Raji (cell line): ENCODE data around the gene ITPKC.

Experiments used
- POLR2A ChIP-seq: IDR thresholded peaks from 2 replicates; pipeline ENCODE4 v1.6.1; 2011; ENCODE audit warnings: low read depth, low read length, control low read depth; ENCODE audit not compliant: insufficient read depth

The ITPKC gene

DNA sequence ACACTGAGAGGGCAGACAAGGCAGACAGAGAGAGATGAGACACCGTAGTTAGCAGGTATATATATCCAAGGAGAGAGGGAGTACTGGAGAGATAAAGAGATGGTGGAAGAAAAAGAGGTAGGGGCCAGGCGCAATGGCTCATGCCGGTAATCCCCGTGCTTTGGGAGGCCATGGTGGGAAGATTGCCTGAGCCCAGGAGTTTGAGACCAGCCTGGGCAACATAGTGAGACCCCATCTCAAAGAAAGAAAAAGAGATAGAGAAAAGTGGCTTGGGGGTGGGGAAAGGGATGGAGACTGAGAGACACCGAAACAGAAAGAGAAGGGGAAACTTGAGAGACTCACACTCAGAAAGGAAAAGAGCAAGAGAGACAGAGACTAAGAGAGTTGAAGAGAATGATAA, 63.7 kb downstream of the ITPKC start:
- TF ChIP-seq POLR2A = no peak

DNA sequence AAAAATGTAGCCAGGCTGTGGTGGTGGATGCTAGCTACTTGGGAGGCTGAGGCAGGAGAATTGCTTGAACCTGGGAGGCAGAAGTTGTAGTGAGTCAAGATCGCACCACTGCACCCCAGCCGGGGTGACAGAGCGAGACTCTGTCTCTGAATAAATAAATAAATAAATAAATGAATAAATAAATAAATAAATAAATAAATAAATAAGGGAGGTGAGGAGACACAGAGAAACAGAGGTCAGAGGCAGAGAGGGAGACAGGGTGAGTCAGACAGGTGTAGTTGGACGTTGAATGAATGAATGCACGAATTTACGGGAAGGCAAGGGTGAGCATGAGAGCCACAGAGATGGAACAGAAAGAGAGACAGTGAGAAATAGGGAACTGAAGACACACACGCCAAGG, 64.2 kb downstream of the ITPKC start:
- no peak for TF ChIP-seq POLR2A

DNA sequence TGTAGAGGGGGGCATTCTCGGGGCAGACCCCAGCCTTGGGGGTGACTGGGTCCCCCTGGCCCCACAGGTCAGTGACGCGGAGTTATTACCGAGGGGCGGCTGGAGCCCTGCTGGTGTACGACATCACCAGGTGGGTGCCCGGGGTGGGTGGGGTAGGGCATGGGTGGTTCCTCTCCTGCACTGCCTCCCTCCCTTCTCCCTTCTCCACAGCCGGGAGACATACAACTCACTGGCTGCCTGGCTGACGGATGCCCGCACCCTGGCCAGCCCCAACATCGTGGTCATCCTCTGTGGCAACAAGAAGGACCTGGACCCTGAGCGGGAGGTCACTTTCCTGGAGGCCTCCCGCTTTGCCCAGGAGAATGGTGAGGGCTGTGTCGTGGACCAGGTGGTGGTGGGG, 66.8 kb downstream of the ITPKC start:
- TF ChIP-seq POLR2A = no peak

DNA sequence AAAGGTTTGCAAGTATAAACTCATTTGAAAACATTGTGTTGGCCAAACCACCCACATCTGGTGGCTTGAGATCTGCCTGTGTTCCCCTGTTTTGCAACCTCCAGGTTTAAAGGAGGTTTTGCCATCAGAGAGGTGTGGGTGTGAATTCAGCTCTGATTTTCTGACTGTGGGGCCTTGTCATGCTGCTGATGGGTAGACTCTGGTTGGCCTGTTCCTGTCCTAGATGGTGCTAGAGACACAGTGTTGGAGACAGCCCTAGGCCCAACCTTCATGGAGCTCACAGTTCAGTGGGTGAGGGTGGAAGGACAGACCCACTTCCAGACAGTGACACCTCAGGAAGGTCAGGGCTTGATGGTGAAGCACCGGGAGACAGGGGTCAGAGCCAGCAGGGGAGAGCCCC, 68.6 kb downstream of the ITPKC start:
- TF ChIP-seq POLR2A = no peak

DNA sequence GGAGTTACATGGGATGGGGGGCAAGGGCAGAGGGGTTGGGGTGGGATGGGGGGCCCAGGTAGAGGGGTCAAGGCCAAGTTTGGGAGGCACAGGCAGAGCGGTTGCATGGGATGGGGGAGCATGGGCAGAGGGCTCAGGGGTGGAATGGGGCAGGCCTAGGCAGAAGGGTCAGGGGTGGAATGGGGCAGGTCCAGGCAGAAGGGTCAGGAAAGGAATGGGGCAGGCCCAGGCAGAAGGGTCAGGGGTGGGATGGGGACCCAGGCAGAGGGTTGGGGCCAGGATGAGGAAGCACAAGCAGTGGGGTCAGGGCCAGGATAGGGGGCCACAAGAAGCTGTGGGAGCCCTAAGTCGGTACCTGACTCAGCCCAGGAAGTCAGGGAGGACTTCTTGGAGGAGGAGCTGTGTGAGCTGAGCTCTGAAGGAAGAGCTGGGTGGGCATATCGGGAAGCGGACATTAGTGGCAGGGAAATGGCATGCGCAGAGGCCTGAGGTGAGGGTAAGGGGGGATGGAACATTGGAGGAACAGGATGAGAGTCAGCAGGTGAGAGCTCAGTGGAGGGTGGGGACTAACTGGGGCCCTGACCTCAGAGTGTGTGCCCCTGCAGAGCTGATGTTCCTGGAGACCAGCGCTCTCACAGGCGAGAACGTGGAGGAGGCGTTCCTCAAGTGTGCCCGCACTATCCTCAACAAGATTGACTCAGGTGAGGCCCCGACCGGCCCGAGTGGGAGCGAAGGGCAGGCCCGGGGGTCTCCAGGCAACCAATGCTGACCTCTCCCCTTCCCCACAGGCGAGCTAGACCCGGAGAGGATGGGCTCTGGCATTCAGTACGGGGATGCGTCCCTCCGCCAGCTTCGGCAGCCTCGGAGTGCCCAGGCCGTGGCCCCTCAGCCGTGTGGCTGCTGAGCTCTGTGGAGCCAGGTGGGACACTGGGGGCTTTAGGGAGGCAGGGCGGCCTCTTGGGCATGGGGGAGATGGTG, 69.4 kb downstream of the ITPKC start:
- no peak for TF ChIP-seq POLR2A
